CD4-positive, CD25-positive, alpha-beta regulatory T cell (primary cell): ENCODE results near the gene VSX2. TPM values are rescaled to one million over a fixed set of nuclear protein-coding genes. Genes with fewer than 3 reads are reported as not detected.
"Not testable (repeated sequence)": the region's sequence is repeated elsewhere in the genome, so short reads cannot be mapped to it uniquely, and the experiment has no call there.

Experiments
- ATAC-seq, 2 donors: fragments of 150-1000 bp; cut with Tn5 transposase; one replicate each; pipeline ENCODE4 v1.10.0; 2021; ENCODE audit warnings: low read depth in 2 of 2, moderate number of reproducible peaks in 2 of 2, moderate library complexity in 1 of 2
- DNase-seq, 3 donors: peaks; one replicate each; pipeline versions ENCODE4 v3.0.0 to v3.0.0-alpha.2; 2012 to 2022; ENCODE audit warnings: mixed read lengths in 1 of 3
- H3K27ac ChIP-seq: one replicate; pipeline ENCODE4 v1.7.0; 2013; ENCODE audit warnings: mild to moderate bottlenecking, low read length; ENCODE audit not compliant: insufficient read depth, poor library complexity, severe bottlenecking
- H3K27me3 ChIP-seq: one replicate; pipeline ENCODE4 v1.7.0; 2013; ENCODE audit warnings: low read length; ENCODE audit not compliant: control insufficient read depth, insufficient read depth
- H3K36me3 ChIP-seq: one replicate; pipeline ENCODE4 v1.7.0; 2013; ENCODE audit warnings: mild to moderate bottlenecking, low read length, moderate library complexity; ENCODE audit not compliant: control insufficient read depth, insufficient read depth
- H3K4me1 ChIP-seq: 2 replicates; pipeline ENCODE4 v1.7.0; 2013; ENCODE audit warnings: mild to moderate bottlenecking, low read length; ENCODE audit not compliant: insufficient read depth, control insufficient read depth, poor library complexity, severe bottlenecking
- H3K4me3 ChIP-seq: one replicate; pipeline ENCODE4 v1.7.0; 2013; ENCODE audit warnings: low read depth, mild to moderate bottlenecking, low read length, moderate library complexity
- H3K9me3 ChIP-seq, 2 experiments: 1 replicate in 1 of 2; 2 replicates in 1 of 2; pipeline ENCODE4 v1.7.0; 2013; ENCODE audit warnings: low read length in 2 of 2, mild to moderate bottlenecking in 1 of 2, moderate library complexity in 1 of 2; ENCODE audit not compliant: control insufficient read depth in 2 of 2
- H3K27ac Mint-ChIP-seq, 3 donors: one replicate each; pipeline ENCODE4 v1.8.0; 2020 to 2022; ENCODE audit warnings: mild to moderate bottlenecking in 3 of 3, mixed read lengths in 3 of 3, moderate library complexity in 2 of 3
- H3K27me3 Mint-ChIP-seq: one replicate; pipeline ENCODE4 v1.8.0; 2022; ENCODE audit warnings: mild to moderate bottlenecking, mixed read lengths
- H3K36me3 Mint-ChIP-seq: one replicate; pipeline ENCODE4 v1.8.0; 2020; ENCODE audit warnings: mixed read lengths
- H3K4me1 Mint-ChIP-seq, 4 donors: one replicate each; pipeline ENCODE4 v1.8.0; 2020 to 2022; ENCODE audit warnings: mixed read lengths in 4 of 4, mild to moderate bottlenecking in 1 of 4
- H3K4me3 Mint-ChIP-seq, 4 donors: one replicate each; pipeline ENCODE4 v1.8.0; 2020 to 2022; ENCODE audit warnings: mild to moderate bottlenecking in 4 of 4, mixed read lengths in 4 of 4, moderate library complexity in 3 of 4
- H3K9me3 Mint-ChIP-seq, 7 donors: one replicate each; pipeline ENCODE4 v1.8.0; 2020 to 2022; ENCODE audit warnings: mixed read lengths in 7 of 7, mild to moderate bottlenecking in 3 of 7, moderate library complexity in 2 of 7
- polyA plus RNA-seq, 4 donors: library from polyadenylated mRNA; unstranded; fragments of 300-500 nt; fragmentation: Illumina TruSeq; gene quantifications; one replicate each; pipeline ENCODE4 v1.2.3, GENCODE V29; 2021
- total RNA-seq: library from RNA; stranded (reverse); gene quantifications from one replicate; pipeline ENCODE4 v1.2.3, GENCODE V29; 2022

The VSX2 gene
- total and polyA plus RNA-seq, 5 donors from 2014 or later: 0.08 TPM; not detected in 4

GRCh38 chr14:74263181-74263580 is 23.9 kb downstream of the VSX2 start:
- H3K27me3 Mint-ChIP-seq: peaks cover 45% of the 10 kb centered on the region
- ATAC-seq (no peak), DNase-seq (no peak)
- H3K4me3 ChIP-seq: no peak overlapping the region
- H3K27ac ChIP-seq: no peak overlapping the region
- H3K36me3 Mint-ChIP-seq: no peaks in the 10 kb centered on the region
- H3K4me1 ChIP-seq: peaks cover 3% of the 10 kb centered on the region
- H3K36me3 ChIP-seq: no peaks in the 10 kb centered on the region
- H3K27me3 ChIP-seq: no peaks in the 10 kb centered on the region
- H3K4me3 Mint-ChIP-seq: no peak overlapping the region
- H3K9me3 Mint-ChIP-seq: peaks cover 0 to 1% (median 0%) of the 10 kb centered on the region in 7 donors
- H3K27ac Mint-ChIP-seq: peak overlapping the region in 2 of 3 donors; percentile 0 to 21
- peaks cover 0 to 6% (median 0%) of the 10 kb centered on the region in 4 donors for H3K4me1 Mint-ChIP-seq
- no peaks in the 10 kb centered on the region for H3K9me3 ChIP-seq

DNA sequence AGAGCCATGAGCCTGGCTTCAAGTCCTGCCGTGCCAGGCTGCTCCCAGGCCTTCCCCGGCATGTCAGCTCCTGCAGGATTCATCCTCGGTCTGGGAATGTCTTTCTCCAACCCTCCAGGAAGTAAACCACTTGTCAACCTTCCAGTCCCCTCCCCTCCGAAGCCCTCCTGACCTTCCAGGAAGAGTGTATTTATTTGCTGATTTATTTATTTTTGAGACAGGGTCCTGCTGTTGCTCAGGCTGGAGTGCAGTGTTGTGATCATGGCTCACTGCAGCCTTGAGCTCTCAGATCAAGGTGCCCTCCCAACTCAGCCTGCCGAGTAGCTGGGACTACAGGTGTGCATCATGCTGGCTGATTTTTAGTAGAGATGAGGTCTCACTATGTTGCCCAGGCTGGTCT is 24.7 kb downstream of the VSX2 start:
- no peaks in the 10 kb centered on the region for H3K4me1 ChIP-seq
- DNase-seq: no peak
- Mint-ChIP-seq H3K36me3 (no peaks in the 10 kb centered on the region), H3K27ac (no peak overlapping the region), H3K4me1 (peaks cover 0 to 3% (median 0%) of the 10 kb centered on the region in 4 donors), H3K27me3 (peaks cover 50% of the 10 kb centered on the region), H3K4me3 (no peak overlapping the region), H3K9me3 (peaks cover 0 to 1% (median 0%) of the 10 kb centered on the region in 7 donors)
- H3K27ac ChIP-seq: no peak overlapping the region
- no peaks in the 10 kb centered on the region for H3K9me3 ChIP-seq
- no peaks in the 10 kb centered on the region for H3K27me3 ChIP-seq
- H3K36me3 ChIP-seq: no peaks in the 10 kb centered on the region
- H3K4me3 ChIP-seq: no peak overlapping the region
- ATAC-seq: no peak

DNA sequence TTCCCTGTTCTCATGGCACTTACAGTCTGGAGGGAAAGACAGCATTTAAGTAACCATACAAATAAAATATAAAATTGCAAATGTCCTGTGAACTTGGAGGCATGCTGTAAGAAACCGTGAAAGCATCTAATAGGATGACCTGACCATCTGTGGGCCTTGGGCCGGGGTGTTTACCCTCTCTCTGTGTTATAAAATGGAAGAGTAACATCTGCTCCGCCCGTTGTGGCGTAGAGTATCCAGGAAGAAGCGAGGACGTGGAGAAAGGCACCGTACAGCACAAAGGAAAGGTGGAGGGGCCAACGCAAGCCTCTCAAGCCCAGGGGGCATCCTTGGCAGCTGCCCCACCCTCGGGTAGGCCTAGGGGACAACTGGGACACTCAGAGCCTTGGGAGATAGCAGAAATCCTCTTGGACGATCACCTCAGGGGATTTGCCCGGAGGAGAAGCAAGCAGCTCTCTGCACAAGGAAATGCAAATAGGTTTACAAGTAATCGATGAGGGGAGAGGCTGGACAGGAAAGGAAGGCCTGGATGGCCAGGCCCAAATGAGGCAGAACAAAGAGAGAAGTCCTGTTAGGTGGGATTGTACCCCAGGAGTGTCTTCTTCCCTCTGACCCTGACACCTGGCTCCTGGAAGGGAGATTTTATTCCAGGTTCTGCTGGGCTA is 26.2 kb downstream of the VSX2 start:
- Histone ChIP-seq H3K27ac (no peak overlapping the region), H3K27me3 (no peaks in the 10 kb centered on the region), H3K36me3 (no peaks in the 10 kb centered on the region), H3K4me3 (no peak overlapping the region), H3K9me3 (no peaks in the 10 kb centered on the region), H3K4me1 (no peaks in the 10 kb centered on the region)
- Mint-ChIP-seq H3K4me1 (no peaks in the 10 kb centered on the region), H3K4me3 (no peak overlapping the region), H3K27me3 (peaks cover 41% of the 10 kb centered on the region), H3K27ac (no peak overlapping the region), H3K9me3 (peaks cover 0 to 1% (median 0%) of the 10 kb centered on the region in 7 donors), H3K36me3 (no peaks in the 10 kb centered on the region)
- DNase-seq (no peak), ATAC-seq (no peak)

DNA sequence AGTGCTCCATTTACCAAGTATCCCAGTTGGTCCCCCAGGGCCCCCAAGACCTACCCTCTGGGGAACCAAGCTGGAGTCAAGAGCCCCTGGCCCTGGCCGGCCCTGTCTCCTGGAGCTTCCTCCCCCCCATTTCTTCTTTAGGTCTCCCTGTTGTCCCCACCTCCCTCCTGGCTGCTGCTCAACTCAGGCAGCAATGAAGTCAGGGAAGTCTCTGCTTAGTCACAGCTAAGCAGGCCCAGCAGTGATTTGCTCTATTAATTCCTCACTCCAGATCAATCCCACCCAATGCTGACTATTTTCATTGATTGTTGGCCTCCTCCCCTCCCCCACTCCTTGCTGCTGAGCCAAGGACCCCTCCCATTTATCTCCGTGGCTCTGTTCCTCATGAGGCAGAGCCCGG is 28.3 kb downstream of the VSX2 start:
- no peak overlapping the region for H3K4me3 Mint-ChIP-seq
- no peak overlapping the region for H3K27ac ChIP-seq
- DNase-seq (no peak), ATAC-seq (no peak)
- no peaks in the 10 kb centered on the region for H3K4me1 ChIP-seq
- H3K9me3 ChIP-seq: no peaks in the 10 kb centered on the region
- no peaks in the 10 kb centered on the region for H3K27me3 ChIP-seq
- H3K9me3 Mint-ChIP-seq: no peaks in the 10 kb centered on the region
- H3K36me3 Mint-ChIP-seq: no peaks in the 10 kb centered on the region
- H3K27me3 Mint-ChIP-seq: peaks cover 35% of the 10 kb centered on the region
- no peaks in the 10 kb centered on the region for H3K4me1 Mint-ChIP-seq
- H3K36me3 ChIP-seq: no peaks in the 10 kb centered on the region
- H3K4me3 ChIP-seq: no peak overlapping the region
- H3K27ac Mint-ChIP-seq: no peak overlapping the region

DNA sequence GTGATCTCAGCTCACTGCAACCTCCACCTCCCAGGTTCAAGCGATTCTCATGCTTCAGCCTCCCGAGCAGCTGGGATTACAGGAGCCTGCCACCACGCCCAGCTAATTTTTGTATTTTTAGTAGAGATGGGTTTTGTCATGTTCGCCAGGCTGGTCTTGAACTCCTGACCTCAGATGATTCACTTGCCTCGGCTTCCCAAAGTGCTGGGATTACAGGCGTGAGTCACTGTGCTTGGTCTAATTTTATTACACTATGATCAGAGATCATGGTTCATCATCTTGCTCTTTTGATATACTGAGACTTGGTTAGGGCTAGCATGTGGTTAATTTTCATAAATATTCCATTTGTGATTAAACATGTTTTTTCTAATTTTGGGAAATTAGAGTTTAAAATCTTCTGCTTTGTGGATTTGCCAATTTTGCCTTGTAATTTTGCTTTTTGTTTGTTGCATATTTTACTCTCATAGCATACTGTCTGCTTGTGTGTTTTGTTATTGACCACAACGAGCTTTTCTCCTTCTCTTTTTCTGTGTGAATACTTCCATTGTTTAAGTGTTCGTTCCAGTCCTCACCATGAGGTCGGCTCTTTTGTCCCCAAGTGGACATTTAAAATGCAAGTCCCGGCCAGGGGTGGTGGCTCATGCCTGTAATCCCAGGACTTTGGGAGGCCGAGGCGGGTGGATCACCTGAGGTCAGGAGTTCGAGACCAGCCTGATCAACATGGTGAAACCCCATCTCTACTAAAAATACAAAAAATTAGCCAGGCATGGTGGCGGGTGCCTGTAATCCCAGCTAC is 31.3 kb downstream of the VSX2 start:
- H3K4me1 ChIP-seq, H3K4me3 Mint-ChIP-seq, H3K36me3 Mint-ChIP-seq, ATAC-seq, H3K9me3 ChIP-seq, H3K4me1 Mint-ChIP-seq, H3K27ac Mint-ChIP-seq, H3K27ac ChIP-seq, H3K27me3 ChIP-seq, H3K4me3 ChIP-seq, H3K9me3 Mint-ChIP-seq, H3K36me3 ChIP-seq, DNase-seq: not testable (repeated sequence)
- peaks cover 25% of the 10 kb centered on the region for H3K27me3 Mint-ChIP-seq

DNA sequence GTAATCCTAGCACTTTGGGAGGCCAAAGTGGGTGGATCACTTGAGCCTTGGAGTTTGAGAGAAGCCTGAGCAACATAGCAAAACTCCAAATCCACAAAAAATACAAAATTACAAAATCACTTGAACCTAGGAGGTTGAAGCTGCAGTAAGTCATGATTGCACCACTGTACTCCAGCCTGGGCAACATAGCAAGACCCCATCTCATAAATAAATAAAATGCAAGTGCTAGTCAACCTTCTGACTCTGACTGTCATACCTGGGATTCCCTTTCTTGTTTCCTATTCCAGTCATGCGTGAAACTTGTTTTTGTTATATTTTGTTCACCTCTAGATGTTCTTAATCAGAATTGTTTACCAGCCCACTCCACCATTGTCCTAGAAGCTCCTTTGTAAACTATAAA is 32.1 kb downstream of the VSX2 start:
- Mint-ChIP-seq H3K4me3 (no peak overlapping the region), H3K36me3 (no peaks in the 10 kb centered on the region), H3K4me1 (no peaks in the 10 kb centered on the region), H3K9me3 (peaks cover 0 to 3% (median 0%) of the 10 kb centered on the region in 7 donors), H3K27me3 (peaks cover 17% of the 10 kb centered on the region), H3K27ac (no peak overlapping the region)
- no peaks in the 10 kb centered on the region for H3K27me3 ChIP-seq
- no peaks in the 10 kb centered on the region for H3K9me3 ChIP-seq
- DNase-seq: no peak
- no peaks in the 10 kb centered on the region for H3K36me3 ChIP-seq
- ATAC-seq: no peak
- H3K27ac ChIP-seq: no peak overlapping the region
- no peak overlapping the region for H3K4me3 ChIP-seq
- no peaks in the 10 kb centered on the region for H3K4me1 ChIP-seq

DNA sequence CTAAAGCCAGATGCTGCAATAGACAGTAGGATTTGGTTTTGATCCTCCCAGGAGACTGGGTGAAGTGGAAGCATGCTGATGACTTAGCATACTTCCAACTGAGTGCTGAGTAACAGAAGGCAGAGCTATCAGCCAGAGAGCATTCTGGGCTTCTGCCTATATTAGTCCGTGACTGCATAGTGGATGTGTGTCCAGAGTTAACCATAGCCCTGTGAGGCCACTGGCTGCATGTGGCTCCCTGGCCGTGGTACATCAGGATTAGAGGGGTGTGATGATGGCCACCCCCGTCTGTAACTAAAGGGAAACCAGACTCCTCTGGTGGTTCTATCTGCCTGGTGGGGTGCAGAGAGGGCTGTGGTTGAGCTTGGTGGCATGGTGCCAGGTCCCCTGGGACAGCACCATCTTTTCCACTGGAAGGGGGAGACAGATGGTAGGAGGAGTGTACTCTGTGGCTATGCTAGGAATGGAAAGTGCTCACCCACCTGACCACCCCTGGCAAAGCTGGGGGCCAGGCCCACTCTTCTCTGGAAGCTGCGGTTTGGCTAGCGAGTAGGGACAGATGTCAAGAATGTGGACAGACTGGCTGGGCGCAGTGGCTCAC is 36.1 kb downstream of the VSX2 start:
- Mint-ChIP-seq H3K36me3 (peaks cover 3% of the 10 kb centered on the region), H3K27ac (no peak overlapping the region), H3K4me3 (no peak overlapping the region), H3K9me3 (peaks cover 0 to 15% (median 4%) of the 10 kb centered on the region in 7 donors), H3K27me3 (peaks cover 10% of the 10 kb centered on the region), H3K4me1 (peaks cover 0 to 4% (median 0%) of the 10 kb centered on the region in 4 donors)
- Histone ChIP-seq H3K4me1 (no peaks in the 10 kb centered on the region), H3K4me3 (no peak overlapping the region), H3K27ac (no peak overlapping the region), H3K36me3 (no peaks in the 10 kb centered on the region), H3K27me3 (no peaks in the 10 kb centered on the region), H3K9me3 (peaks cover 0 to 4% of the 10 kb centered on the region in 2 experiments)
- no peak for ATAC-seq
- no peak for DNase-seq
